ENCODE measurements around the gene TFDP2. TPM values are rescaled to one million over a fixed set of nuclear protein-coding genes. Genes with fewer than 3 reads are reported as not detected.

TFDP2 gene
- total RNA-seq, 6 donors from 2014 or later, result 25.1 to 48.5 (median 30.8) TPM

GRCh38 chr3:141959589-141960554, 189.5 kb downstream of the TFDP2 start:
- DNase-seq, result no peak
- Histone ChIP-seq H3K4me1 (no peaks in the 10 kb centered on the region), H3K9me3 (no peaks in the 10 kb centered on the region), H3K4me3 (no peak overlapping the region), H3K27me3 (no peaks in the 10 kb centered on the region), H3K27ac (peak overlapping the region in 2 of 4 donors; percentile 8 to 21), H3K36me3 (peaks cover 0 to 29% (median 5%) of the 10 kb centered on the region in 4 donors)
- 72 to 79% methylated on average over 8 of the region's 8 CpGs for WGBS, 2 donors
- TF ChIP-seq POLR2A (IDR thresholded peaks at IDR 0.05), result no peak
- TF ChIP-seq CTCF (IDR thresholded peaks at IDR 0.05), result no peak
- no peak for TF ChIP-seq EP300 (IDR thresholded peaks at IDR 0.05)
- peak in 1 of 2 donors; percentile 45 for ATAC-seq (ENCODE audit: low FRiP score in 2 of 2)

- Histone ChIP-seq H3K27me3 (no peaks in the 10 kb centered on the region), H3K4me1 (no peaks in the 10 kb centered on the region), H3K9me3 (no peaks in the 10 kb centered on the region), H3K4me3 (no peak overlapping the region), H3K27ac (no peak overlapping the region), H3K36me3 (peaks cover 0 to 32% (median 3%) of the 10 kb centered on the region in 4 donors)
- TF ChIP-seq CTCF (IDR thresholded peaks at IDR 0.05) (no peak), POLR2A (IDR thresholded peaks at IDR 0.05) (no peak), POLR2AphosphoS5 (IDR thresholded peaks at IDR 0.05) (no peak), EP300 (IDR thresholded peaks at IDR 0.05) (no peak)
- DNase-seq (no peak), ATAC-seq (ENCODE audit: low FRiP score in 2 of 2) (peak in 1 of 2 donors; percentile 29)
- WGBS, 2 donors, result 69 to 76% methylated on average over 6 of the region's 6 CpGs
Observed at GRCh38 chr3:141955175-141955574, 194.2 kb downstream of the TFDP2 start.

- Histone ChIP-seq H3K4me1 (no peaks in the 10 kb centered on the region), H3K4me3 (no peak overlapping the region), H3K9me3 (no peaks in the 10 kb centered on the region), H3K27ac (no peak overlapping the region), H3K27me3 (no peaks in the 10 kb centered on the region), H3K36me3 (peaks cover 0 to 15% (median 2%) of the 10 kb centered on the region in 4 donors)
- no peak for TF ChIP-seq CTCF (IDR thresholded peaks at IDR 0.05)
- TF ChIP-seq EP300 (IDR thresholded peaks at IDR 0.05), result no peak
- TF ChIP-seq POLR2A (IDR thresholded peaks at IDR 0.05), result no peak
- no peak for TF ChIP-seq POLR2AphosphoS5 (IDR thresholded peaks at IDR 0.05)
- ATAC-seq (ENCODE audit: low FRiP score in 2 of 2) (no peak), DNase-seq (no peak)
- 57 to 73% methylated on average over 2 of the region's 2 CpGs for WGBS, 2 donors
Observed at GRCh38 chr3:141952611-141953010, 196.7 kb downstream of the TFDP2 start.

- no peaks in the 10 kb centered on the region for H3K9me3 ChIP-seq
- TF ChIP-seq CTCF (IDR thresholded peaks at IDR 0.05) (no peak), POLR2AphosphoS5 (IDR thresholded peaks at IDR 0.05) (no peak)
- no peak overlapping the region for H3K27ac ChIP-seq
- H3K4me1 ChIP-seq, result no peaks in the 10 kb centered on the region
- peaks cover 0 to 11% (median 0%) of the 10 kb centered on the region in 4 donors for H3K36me3 ChIP-seq
- 83 to 88% methylated on average over 4 of the region's 4 CpGs for whole genome bisulfite sequencing, 2 donors
- no peak overlapping the region for H3K4me3 ChIP-seq
- ATAC-seq (ENCODE audit: low FRiP score in 2 of 2), result no peak
- no peaks in the 10 kb centered on the region for H3K27me3 ChIP-seq
- no peak for DNase-seq
Observed at GRCh38 chr3:141950572-141951493, 198.5 kb downstream of the TFDP2 start.
